GM23338 (cell line): ENCODE results near the gene DNAJC13.

ENCODE experiments used
- CREB1 ChIP-seq: fragments of 250-450 bp; sonication (Bioruptor Pico); IDR thresholded peaks from 2 replicates; pipeline ENCODE4 v1.5.0; 2020; ENCODE audit warnings: low read depth, mild to moderate bottlenecking, moderate library complexity
- CTCF ChIP-seq, 2 experiments: fragments of 200-600 bp in 1 of 2; sonication (generic) in 1 of 2; conservative IDR thresholded peaks; 2 replicates each; pipeline versions ENCODE4 v1.5.1 to v1.6.1; 2016 to 2017; ENCODE audit warnings: antibody characterized with exemption in 2 of 2, low read depth in 2 of 2, mild to moderate bottlenecking in 2 of 2, moderate library complexity in 1 of 2
- ETS1 ChIP-seq: IDR thresholded peaks from 2 replicates; pipeline ENCODE4 v1.6.1; 2016; ENCODE audit warnings: antibody characterized with exemption
- EZH2 ChIP-seq: fragments of 200-600 bp; sonication (generic); IDR thresholded peaks from one replicate; pipeline ENCODE4 v1.8.0; 2017; ENCODE audit warnings: antibody characterized with exemption, mild to moderate bottlenecking, low read depth; ENCODE audit not compliant: unreplicated experiment
- EZH2phosphoT487 ChIP-seq: fragments of 200-600 bp; sonication (generic); IDR thresholded peaks from one replicate; pipeline ENCODE4 v1.8.1; 2018; ENCODE audit warnings: antibody characterized with exemption; ENCODE audit not compliant: unreplicated experiment
- JUNB ChIP-seq: IDR thresholded peaks from one replicate; pipeline ENCODE4 v1.6.1; 2016; ENCODE audit warnings: antibody characterized with exemption; ENCODE audit not compliant: unreplicated experiment
- NANOG ChIP-seq: IDR thresholded peaks from 2 replicates; pipeline ENCODE4 v1.6.1; 2016; ENCODE audit warnings: antibody characterized with exemption, borderline replicate concordance
- POLR2AphosphoS5 ChIP-seq: IDR thresholded peaks from 2 replicates; pipeline ENCODE4 v1.6.1; 2016; ENCODE audit warnings: antibody characterized with exemption, low read depth
- REST ChIP-seq: IDR thresholded peaks from one replicate; pipeline ENCODE4 v1.6.1; 2018; ENCODE audit warnings: antibody characterized with exemption; ENCODE audit not compliant: unreplicated experiment
- STAT1 ChIP-seq: IDR thresholded peaks from one replicate; pipeline ENCODE4 v1.6.1; 2016; ENCODE audit warnings: antibody characterized with exemption; ENCODE audit not compliant: unreplicated experiment
- ZNF114 ChIP-seq: fragments of 250-450 bp; sonication (Bioruptor Pico); IDR thresholded peaks from 2 replicates; pipeline ENCODE4 v1.5.0; 2020; ENCODE audit warnings: mild to moderate bottlenecking, moderate library complexity
- ZNF331 ChIP-seq: fragments of 250-450 bp; sonication (Bioruptor Pico); IDR thresholded peaks from 2 replicates; pipeline ENCODE4 v1.5.0; 2020; ENCODE audit warnings: low read depth, mild to moderate bottlenecking, moderate library complexity
- ZNF462 ChIP-seq: fragments of 250-450 bp; sonication (Bioruptor Pico); IDR thresholded peaks from 2 replicates; pipeline ENCODE4 v1.5.0; 2020; ENCODE audit warnings: mild to moderate bottlenecking, moderate library complexity

- TF ChIP-seq CREB1 (CRISPR knock-in tag) (no peak), CTCF (conservative IDR thresholded peaks at IDR 0.05; ENCODE audit: low read depth in 2 of 2) (no peak), ZNF331 (CRISPR knock-in tag) (no peak), EZH2 (no peak), POLR2AphosphoS5 (no peak), EZH2phosphoT487 (no peak), REST (no peak), STAT1 (no peak), JUNB (no peak), NANOG (no peak), ETS1 (no peak), ZNF462 (no peak), ZNF114 (no peak)
These were observed 10.7 kb upstream of the DNAJC13 start for GRCh38 chr3:132406587-132406986.
